Stimulated activated CD4-positive, alpha-beta T cell treated with anti-CD3 and anti-CD28 coated beads, Interleukin-1b, Interleukin-23, amount 100 ng/mL, for 1 hour (primary cell): Measurements from ENCODE around the gene YPEL1.

ENCODE experiments used
- DNase-seq, 2 donors: peaks; one replicate each; pipeline ENCODE4 v3.0.0-alpha.2; 2020; ENCODE audit warnings: low read depth in 2 of 2

Gene YPEL1

DNA sequence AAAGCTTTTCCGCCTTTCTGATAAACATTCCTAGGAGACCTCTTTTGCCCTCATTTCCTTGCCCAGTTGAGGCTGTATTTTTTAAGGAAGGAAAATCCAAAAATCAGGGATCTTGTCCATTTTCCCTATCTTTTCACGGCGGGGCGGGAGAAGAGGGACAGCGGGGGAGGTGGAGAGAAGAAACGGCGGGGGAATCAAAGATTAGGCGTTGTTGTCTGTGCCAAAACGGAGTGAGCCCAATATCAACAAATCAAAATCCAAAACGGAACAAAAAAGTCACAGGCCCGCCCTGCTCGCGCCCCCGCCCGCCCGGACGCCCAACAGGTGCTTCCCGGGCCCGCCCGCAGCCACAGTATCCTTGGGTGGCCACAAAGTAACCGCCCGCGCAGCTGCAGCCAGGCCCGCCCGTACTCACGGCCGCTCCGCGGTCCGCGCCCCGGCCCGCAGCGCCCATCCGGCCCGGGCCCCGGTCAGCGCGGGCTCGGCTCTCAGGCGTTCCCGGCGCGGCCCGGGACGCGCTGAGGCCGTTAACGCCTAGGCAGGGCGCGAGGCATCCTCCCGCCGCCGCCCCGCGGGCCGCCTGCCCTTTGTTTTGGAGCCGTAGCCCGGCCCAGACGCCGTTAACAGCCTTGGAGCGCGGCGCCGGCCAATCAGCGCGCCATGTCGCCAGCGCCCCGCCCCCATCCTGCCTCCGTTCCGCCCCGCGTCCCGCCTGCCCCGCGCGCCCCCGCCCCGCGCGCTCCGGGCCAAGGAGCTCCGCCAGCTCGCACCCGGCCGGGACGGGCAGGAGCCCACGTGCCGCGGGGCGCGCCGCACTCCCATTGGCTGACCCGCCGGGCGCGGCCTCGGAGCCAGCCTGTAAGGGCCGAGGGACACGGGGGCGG, at the start of gene YPEL1:
Gene YPEL1 (minus strand): TSS at position 595 of the 884 bp plus-strand sequence. CDS start 25,050 bp downstream, outside the sequence.
- DNase-seq = peak; percentile 91 to 92

DNA sequence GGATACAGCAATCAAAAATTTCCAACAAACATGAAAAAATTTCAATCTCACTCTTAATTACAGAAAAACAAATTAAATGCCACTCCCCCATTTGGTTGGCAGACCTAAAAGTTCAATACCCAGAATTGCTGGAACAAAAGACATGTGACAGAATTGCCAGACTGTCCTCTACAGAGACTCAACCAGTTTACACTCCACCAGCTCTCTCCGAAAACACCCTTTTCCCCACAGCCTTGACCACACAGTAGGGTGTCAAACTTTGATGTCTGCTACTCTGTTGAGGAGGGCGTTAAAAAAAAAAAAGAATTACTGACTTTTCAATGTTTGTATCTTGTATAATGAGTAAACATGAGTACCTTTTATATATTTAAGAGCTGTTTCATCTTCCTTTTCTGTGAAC, 44.7 kb upstream of the YPEL1 start:
- DNase-seq = no peak

DNA sequence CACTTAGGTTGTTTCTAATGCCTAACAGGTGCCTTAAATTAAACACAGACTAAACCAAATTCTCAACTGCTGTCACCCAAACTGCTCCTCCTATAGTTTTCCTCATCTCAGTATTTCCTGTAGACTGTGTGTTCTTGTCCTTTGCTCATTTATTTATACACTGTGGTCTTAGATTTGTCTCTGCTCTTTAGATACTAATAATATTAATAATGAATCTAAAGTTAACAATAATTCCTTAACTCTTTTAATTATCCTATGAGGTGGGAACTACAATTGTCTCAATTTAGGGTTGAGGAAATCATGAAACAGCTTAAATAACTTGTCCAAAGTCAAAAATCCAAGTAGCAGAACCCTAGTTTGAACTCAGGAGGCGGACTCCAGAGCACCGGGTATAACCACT, 43.9 kb upstream of the YPEL1 start:
- DNase-seq = no peak

GRCh38 chr22:21778705-21779363, 43.2 kb upstream of the YPEL1 start:
- no peak for DNase-seq

DNA sequence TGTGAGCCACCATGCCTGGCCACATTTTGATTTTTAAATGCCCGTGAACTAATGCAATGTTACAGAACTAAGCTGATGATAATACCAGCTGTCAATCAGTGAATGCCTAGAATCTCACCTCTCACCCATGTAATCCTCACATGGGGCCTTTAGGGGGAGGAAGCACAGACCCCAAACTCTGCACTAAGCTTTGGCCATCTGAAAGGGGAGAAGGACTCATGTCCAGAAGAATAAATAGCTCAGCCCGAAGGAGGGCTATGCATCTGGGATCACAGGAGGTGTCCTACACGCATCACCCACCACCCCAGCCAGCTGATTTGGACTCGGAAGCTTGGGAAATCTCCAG, 36.0 kb upstream of the YPEL1 start:
- DNase-seq = no peak

- no peak for DNase-seq
These were observed 32.8 kb upstream of the YPEL1 start for GRCh38 chr22:21768435-21768834.

DNA sequence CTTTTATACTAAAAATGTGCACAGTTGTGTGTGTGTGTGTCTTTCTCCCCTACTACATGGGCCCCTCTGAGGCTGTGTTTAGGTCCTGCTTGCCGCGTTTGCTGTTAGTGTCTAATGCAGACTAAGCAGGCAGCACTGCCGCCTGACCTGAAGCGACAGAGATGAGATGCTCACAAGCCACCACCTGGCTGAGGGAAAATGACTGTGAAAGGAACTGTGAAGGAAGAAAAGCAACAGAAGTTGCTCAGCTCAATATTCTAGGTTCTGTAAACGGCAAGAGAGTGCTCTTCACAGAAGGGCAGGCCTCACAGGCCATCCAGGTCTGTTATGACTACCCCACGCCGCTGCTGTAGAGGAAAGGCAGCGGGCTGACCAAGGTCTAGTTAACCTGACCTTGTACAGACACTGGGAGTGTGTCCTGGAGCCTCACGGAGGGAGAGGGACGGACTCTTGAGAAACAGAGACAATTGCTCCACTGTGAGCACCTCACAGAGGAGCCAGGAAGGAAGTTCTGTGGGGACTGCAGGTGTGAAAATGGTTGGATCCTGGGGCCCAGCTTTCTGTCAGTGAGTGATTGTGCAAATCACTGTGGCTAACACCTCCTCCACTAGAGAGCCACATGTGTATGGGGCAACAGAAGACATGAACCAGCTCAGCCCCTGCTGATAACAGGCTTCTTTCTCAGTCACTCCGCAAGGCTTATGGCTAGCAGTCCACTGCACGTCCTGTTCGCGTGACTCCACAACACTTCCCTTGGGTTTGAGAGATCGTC, 31.3 kb upstream of the YPEL1 start:
- DNase-seq = peak in 1 of 2 donors; percentile 18

- no peak for DNase-seq
These were observed 30.4 kb upstream of the YPEL1 start for GRCh38 chr22:21765909-21766529.

DNA sequence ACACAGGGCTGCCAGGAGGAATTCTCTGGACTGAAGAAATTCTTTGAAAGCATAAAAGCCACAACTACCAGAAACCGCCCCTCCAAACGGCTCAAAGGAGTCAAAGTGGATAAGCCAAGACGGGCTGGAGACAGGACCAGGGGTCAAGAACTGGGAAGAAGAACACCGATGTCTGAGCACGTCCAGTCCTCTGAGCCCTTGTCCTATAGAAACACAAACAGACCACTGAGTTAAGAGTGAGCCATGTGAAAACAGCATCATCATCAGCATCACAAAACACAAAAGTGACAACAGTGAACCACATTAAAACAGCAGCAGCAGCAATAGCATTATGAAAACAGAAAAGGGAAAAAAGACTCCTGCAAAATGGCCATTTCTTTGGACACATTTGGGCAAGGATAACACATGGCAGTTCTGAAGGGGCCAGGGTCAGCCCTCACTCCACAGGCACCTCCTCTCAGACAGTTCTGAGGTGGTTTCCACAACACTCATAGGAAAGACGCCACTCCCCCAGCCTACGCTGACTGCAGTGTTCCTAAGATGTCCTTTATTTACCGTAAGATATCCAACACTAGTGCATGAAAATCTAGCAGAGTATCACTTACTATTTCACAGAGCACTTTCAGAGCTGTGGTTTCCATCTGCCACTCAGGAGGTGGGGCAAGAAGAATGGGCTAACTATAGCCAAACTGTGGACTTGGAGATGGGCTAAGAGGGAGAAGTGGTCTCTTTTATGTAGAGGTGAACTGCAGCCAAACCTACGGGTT, 28.6 kb upstream of the YPEL1 start:
- DNase-seq = no peak

- no peak for DNase-seq
These were observed 27.4 kb upstream of the YPEL1 start for GRCh38 chr22:21762712-21763581.

- DNase-seq = no peak
These were observed 26.5 kb upstream of the YPEL1 start for GRCh38 chr22:21761994-21762680.

GRCh38 chr22:21761086-21761485, 25.5 kb upstream of the YPEL1 start:
- no peak for DNase-seq

- no peak for DNase-seq
These were observed 25.0 kb upstream of the YPEL1 start for GRCh38 chr22:21760640-21761039.

- no peak for DNase-seq
These were observed 24.2 kb upstream of the YPEL1 start for GRCh38 chr22:21759646-21760376.

GRCh38 chr22:21759093-21759492, 23.5 kb upstream of the YPEL1 start:
- DNase-seq = no peak

- DNase-seq = no peak
These were observed 22.7 kb upstream of the YPEL1 start for GRCh38 chr22:21758091-21758864.

DNA sequence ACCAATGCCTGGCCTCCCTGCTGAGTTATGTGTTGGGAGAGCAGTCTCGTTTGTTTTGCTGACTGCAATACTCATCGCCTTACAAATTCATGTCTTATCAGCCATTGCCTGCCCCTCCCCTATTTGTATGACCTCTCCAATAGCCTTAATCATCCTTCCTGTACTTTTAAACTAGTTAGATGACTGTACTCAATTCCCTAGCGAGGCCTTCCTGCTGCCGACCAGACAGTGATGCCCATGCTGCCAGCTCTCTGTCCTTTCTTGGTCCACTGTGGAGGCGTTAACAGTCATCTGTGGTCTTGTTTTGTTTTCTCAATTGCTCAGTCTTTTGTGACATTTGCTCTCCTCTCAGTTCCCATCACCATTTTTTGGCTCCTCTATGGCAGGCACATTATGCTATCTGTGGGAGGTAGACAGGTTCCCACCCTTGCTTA, 20.3 kb upstream of the YPEL1 start:
- no peak for DNase-seq

DNA sequence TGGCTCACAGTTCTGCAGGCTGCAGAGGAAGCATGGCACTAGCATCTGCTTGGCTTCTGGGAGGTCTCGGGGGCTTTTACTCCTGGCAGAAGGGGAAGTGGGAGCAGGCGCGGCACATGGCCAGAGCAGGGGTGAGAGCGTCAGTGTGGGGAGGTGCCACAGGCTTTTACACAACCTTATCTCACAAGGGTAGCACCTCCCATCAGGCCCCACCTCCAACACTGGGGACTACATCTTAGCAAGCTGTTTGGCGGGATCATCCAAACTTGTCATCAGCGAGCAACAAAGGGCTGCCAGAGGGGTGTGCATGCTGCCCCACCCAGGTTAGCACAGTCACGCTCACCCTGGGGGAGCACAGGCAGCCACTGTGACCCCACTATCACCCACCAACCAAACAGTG, 18.9 kb upstream of the YPEL1 start:
- DNase-seq = no peak
